NCI-H2196 treated with DMSO at 0.1 percent for 48 hours (cell line): ENCODE data around the gene NBDY.
"Not testable (repeated sequence)": the region's sequence is repeated elsewhere in the genome, so short reads cannot be mapped to it uniquely, and the experiment has no call there.

Source experiments
- DNase-seq: peaks from one replicate; lab custom pipeline; 2025; ENCODE audit not compliant: unreplicated experiment; lab: John Stamatoyannopoulos, UW

NBDY gene

DNA sequence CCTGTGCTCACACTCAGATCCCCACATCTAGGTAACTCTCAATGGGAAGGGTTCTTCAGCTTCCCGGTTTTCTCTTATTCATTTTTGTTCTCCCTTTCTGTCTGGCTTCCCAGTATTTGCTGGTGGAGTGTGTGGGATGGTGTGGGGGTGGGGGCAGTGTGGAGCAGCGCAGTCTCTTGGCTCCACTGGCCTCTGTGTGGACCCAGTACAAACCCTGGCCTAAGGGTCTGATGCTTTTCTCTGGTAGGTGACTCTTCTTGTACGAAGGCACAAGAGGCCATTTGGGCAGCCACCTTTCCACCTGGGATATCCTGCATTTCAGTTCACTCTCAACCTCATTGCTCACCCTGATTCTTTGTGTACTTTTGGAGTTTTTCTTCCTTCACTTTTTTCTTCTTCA lies 71.3 kb downstream of the NBDY start:
- DNase-seq, result no peak

DNA sequence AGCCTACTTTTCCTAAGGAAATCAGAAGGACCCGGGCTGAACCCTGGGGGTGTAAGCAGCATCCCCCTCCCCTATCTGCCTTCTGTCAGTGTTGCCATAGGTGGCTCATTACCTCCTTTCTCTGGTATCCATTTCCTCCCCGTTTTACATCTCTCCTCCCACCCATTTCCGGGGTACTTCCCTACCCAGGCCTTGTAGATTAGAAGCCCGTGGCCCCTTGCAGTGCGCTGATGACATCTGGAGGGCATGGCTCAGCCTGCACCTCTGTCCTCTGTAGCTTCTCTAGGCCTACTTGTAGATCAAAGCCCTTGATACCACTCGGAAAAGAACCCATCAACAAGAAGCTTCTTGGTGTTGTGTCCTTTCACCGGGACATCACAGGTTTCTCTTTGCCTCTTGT lies 71.8 kb downstream of the NBDY start:
- no peak for DNase-seq

DNA sequence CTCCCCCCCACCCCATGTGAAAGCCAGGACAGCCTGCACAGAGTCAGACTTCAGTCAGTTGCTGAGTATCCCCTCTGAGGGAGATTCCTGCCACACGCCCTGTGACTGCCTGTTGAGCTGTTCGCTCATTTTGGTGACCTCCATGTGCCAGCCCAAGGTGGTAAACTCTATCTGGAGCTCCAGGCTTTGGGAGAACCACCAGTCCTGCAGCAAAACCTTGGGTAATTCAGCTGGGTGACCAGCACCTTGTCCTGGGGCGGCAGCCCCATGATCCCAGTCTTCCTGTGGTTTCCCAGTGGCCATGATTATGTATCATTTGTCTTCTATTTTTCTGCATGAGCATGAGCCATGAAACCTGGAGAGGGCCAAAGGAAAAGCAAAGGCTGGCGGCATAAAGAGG lies 73.4 kb downstream of the NBDY start:
- no peak for DNase-seq

DNA sequence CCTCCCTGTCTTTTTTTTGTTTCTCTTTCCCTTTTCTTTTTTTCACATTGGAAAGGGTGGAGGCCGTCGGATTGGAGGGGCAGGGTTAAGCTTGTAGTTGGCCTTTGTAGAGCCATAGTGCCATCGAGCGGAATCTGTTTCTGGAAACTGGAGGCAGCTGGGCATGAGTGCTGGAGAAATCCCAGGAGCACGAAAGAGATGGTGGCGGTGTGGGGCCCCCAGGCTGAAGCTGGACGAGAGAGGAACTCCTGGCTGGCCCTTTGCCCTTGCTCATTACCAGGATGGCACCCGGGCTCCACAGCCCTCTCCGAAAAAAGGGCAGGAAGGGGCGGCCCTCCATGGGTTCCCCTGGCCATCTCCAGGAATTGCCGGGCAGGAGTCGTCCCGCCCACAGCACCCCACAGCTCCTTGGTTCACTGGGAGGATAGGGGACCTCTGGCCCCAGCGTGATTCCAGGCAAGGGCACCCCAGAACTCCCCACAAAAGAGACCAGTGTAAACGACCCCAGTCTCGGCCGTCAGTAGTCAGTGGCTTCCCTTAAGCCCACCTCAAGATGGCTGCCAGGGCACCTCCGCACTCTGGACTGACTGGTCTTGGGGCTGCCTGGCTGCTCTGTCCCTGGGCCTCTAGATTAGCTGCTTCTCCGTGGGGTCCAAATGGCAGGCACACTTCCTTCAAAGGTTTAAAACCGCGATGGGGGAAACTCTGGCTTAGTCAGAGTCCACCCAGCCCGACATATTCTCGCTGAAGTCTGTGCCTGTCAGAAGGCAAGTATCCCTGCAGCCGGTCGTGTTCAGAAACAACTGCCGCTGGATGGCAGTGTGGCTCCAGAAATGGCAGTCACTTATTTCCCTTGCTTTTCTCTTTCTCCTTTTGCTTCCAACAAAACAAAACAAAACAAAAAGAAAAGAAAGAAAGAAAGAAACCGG lies 74.1 kb downstream of the NBDY start:
- DNase-seq, result no peak

GRCh38 chrX:56803850-56804681 lies 75.0 kb downstream of the NBDY start:
- no peak for DNase-seq

GRCh38 chrX:56804867-56805266 lies 75.8 kb downstream of the NBDY start:
- no peak for DNase-seq

DNA sequence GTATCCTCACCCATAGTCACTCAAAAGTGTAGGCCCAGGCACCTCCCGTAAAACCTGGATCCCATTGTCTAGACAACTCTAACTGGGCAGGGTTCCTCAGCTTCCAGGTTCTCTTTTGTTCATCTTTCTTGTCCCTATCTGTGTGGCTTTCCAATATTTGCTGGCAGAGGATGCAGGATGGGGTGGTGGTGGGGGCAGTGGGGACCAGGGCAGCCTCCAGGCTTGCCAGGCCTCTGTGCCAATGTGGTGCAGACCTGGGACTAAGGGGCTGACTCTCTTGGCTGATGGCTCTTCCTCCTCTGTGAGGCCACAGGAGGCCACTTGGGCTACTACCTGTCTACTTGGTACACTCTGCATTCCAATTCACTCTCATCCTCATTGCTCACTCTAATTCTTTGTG lies 76.4 kb downstream of the NBDY start:
- DNase-seq, result no peak

DNA sequence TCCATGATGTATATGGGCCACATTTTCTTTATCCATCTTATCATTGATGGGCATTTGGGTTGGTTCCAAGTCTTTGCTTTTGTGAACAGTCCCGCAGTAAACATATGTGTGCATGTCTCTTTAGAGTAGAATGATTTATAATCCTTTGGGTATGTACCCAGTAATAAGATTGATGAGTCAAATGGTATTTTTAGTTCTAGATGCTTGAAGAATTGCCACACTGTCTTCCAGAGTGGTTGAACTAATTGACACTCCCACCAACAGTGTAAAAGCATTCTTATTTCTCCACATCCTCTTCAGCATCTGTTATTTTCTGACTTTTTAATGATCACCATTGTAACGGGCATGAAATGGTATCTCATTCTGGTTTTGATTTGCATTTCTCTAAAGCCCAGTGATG lies 77.1 kb downstream of the NBDY start:
- not testable (repeated sequence) for DNase-seq

DNA sequence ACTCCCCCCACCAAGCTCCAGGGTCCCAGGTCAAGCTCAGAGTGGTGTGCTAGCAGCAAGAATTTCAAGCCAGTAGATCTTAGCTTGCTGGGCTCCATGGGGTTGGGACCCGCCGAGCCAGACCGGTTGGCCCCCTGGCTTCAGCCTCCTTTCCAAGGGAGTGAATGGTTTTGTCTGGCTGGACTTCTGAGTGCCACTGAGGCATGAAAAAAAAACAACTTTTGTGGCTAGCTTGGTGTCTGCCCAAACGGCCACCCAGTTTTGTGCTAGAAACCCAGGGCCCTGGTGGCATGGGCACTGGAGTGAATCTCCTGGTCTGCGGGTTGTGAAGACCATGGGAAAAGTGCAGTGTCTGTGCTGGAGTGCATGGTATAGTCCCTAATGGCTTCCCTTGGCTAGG lies 82.6 kb downstream of the NBDY start:
- DNase-seq, result no peak

DNA sequence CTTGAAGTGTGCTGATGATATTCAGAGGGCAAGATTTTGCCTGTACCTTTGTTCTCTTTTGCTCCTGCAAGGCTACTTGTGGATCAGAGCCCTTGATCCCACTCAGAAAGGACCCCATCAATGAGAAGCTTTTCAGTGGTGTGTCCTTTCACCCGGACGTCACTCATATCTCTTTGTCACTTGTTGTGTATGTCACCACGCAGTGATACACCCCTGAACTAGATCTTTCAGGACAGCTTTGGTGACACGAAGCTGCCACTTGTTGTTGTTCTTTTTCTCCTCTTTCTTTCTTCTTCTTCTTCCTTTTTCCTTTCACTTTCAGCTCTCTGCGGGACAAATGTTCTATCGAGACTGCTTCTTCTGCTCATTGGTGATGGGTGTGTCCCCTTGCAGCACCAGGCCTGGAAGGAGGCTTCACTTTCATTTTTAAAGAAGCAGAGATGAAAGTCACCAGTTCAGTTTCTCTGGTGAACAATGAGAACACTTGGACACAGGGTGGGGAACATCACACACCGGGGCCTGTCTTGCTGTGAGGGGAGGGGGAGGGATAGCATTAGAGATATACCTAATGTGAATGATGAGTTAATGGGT lies 83.6 kb downstream of the NBDY start:
- DNase-seq, result no peak

DNA sequence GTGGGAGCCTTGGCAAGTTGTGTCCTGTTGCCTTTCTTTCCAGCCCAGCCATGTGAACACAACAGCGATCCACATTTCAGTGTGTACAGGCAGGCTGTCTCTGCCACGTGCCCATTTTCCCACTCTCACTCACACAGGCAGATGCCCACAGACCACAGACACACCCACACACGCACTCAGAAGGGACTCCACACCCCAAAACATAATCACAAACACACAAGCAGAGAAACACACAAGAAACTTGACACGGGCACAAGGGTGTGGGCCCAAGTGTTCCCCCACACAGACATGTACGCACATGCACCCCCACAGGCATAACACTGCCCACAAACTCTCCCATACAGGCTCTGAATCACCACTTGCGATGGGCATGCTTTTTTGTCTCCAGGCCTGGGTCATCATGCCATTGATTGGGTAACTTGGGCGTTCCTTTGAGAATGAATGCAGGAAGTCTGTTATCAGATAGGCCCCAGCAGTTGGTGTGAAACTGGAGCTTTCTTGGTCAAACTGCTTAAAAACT lies 84.3 kb downstream of the NBDY start:
- no peak for DNase-seq

DNA sequence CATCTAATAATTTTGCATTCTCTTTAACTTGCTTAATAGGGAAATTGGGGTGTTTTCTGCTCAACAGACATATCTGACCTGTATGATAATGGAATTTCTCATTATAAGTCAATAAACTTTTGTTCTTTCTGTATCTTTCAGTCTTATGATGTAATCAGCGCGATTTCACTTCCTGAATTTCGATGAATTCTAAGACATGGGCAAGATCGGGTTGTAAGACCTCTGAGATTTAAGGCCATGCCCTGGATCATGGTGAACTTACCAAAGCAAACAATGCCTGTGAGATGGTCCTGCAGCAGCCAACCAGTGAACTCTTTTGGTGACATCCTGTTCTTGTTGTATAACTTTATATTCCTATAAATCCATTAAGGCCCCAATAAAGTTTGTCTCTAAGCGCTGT lies 88.1 kb downstream of the NBDY start:
- DNase-seq, result no peak

DNA sequence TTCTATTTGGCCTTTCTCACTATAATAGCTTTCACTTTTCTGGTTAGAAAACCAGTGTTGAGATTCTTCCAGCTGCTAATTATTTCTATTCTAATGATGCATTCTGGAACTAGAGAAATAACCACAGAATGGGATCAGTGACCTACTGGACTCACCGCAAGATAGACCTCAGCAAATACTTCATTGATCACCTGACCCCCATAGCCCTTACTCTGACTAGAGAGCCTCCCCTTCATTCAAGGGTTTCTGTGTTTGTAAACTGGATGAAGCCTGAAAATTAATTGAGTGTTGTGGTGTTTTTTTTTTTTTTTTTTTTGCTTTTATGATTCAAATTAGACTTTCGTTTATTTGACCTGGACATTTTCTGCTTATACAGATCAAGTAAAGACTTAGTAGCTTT lies 97.0 kb downstream of the NBDY start:
- no peak for DNase-seq

DNA sequence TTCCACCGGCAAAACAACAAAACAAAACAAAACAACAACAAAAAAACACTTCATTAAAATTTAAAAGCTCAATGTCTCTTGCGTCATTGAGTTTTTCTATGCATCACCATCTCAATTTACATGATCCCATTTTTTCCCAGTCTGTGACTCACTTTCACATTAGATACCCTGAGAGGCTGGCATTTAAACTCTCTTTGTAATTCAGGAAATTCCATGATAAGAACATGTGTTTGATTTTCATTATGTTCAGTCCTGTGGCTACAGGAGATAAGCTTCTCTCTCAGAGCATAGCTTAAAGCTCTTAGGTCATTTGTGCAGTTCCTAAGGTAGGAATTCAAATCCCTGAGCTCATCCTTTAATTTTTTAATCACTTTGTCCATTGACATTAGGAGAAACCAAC lies 104.6 kb downstream of the NBDY start:
- DNase-seq, result no peak

DNA sequence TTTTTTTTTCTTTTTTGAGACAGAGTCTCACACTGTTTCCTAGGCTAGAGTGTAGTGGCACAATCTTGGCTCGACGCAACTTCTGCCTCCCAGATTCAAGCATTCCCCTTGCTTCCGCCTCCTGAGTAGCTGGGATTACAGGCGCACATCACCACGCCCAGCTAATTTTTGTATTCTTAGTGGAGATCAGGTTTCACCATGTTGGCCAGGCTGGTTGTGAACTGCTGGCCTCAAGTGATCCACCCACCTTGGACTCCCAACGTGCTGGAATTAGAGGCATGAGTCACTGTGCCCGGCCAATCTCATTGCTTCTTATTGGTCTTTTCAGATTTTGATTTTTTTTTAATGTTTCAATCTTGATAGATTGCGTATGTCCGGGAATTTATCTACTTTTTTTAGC lies 124.4 kb downstream of the NBDY start:
- no peak for DNase-seq

- DNase-seq, result no peak
These were observed 128.0 kb downstream of the NBDY start for GRCh38 chrX:56857042-56857441.

GRCh38 chrX:56860888-56861287 lies 131.8 kb downstream of the NBDY start:
- no peak for DNase-seq
